AG09309 (cell line): ENCODE data around the gene FHL2.

Source experiments
- DNase-seq: peaks from one replicate; pipeline ENCODE4 v3.0.0-alpha.2; 2010; ENCODE audit warnings: low read depth
- H3K4me3 ChIP-seq: 2 replicates; pipeline ENCODE4 v1.5.1; 2011; ENCODE audit warnings: mild to moderate bottlenecking, low read depth, low read length, moderate library complexity; ENCODE audit not compliant: control insufficient read depth
- CTCF ChIP-seq: IDR thresholded peaks from 2 replicates; pipeline ENCODE4 v1.5.1; 2011; ENCODE audit warnings: mild to moderate bottlenecking, low read depth, low read length, inconsistent platforms; ENCODE audit not compliant: insufficient read depth, control insufficient read depth; ENCODE audit errors: missing control alignments

FHL2 gene

GRCh38 chr2:105422801-105423200, 23.9 kb upstream of the FHL2 start:
- DNase-seq: no peak
- no peak overlapping the region for H3K4me3 ChIP-seq
- no peak for TF ChIP-seq CTCF

GRCh38 chr2:105421053-105421452, 22.2 kb upstream of the FHL2 start:
- DNase-seq: no peak
- TF ChIP-seq CTCF: no peak
- H3K4me3 ChIP-seq: no peak overlapping the region

GRCh38 chr2:105418522-105418921, 19.7 kb upstream of the FHL2 start:
- no peak for TF ChIP-seq CTCF
- DNase-seq: no peak
- no peak overlapping the region for H3K4me3 ChIP-seq

- no peak overlapping the region for H3K4me3 ChIP-seq
- no peak for TF ChIP-seq CTCF
- DNase-seq: no peak
Measured at GRCh38 chr2:105417857-105418436, 19.1 kb upstream of the FHL2 start.

GRCh38 chr2:105416156-105416555, 17.3 kb upstream of the FHL2 start:
- no peak overlapping the region for H3K4me3 ChIP-seq
- TF ChIP-seq CTCF: no peak
- DNase-seq: no peak

- DNase-seq: no peak
- no peak for TF ChIP-seq CTCF
- no peak overlapping the region for H3K4me3 ChIP-seq
Measured at GRCh38 chr2:105415007-105415406, 16.2 kb upstream of the FHL2 start.

- TF ChIP-seq CTCF: no peak
- H3K4me3 ChIP-seq: no peak overlapping the region
- no peak for DNase-seq
Measured at GRCh38 chr2:105413206-105413605, 14.4 kb upstream of the FHL2 start.
